ENCODE data around the gene OAS1.

Gene OAS1

GRCh38 chr12:112936264-112936663 is 29.5 kb downstream of the OAS1 start:
- Histone ChIP-seq H3K4me1 (ENCODE audit: insufficient read depth, low read length) (peaks cover 6% of the 10 kb centered on the region; the same call in 1 of the 2 replicates), H3K9ac (ENCODE audit: low read depth, low read length) (no peak overlapping the region), H3K36me3 (ENCODE audit: insufficient read depth, low read length) (no peaks in the 10 kb centered on the region), H3K9me3 (ENCODE audit: control insufficient read depth, insufficient read depth, low read length) (no peaks in the 10 kb centered on the region)

DNA sequence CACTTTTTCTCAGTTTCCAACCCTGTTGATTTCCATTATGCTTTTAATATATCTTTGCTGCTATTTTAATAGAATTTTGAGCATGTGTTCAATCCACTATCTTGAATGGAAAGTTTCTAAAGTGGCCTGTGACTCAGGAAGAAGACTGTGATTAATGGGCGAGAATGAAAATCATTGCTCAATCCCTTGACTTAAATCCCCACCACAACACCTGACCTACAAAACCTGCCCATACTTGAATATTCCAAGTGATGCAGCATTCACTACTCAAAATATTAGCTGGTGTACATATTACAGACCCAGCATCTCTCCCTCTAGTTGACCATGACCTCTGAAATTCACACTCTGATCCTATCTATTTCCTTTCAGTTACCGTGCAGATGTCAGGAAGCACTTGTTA is 30.2 kb downstream of the OAS1 start:
- Histone ChIP-seq H3K36me3 (ENCODE audit: insufficient read depth, low read length) (no peaks in the 10 kb centered on the region), H3K9ac (ENCODE audit: low read depth, low read length) (no peak overlapping the region), H3K4me1 (ENCODE audit: insufficient read depth, low read length) (peaks cover 6% of the 10 kb centered on the region; the same call in 1 of the 2 replicates), H3K9me3 (ENCODE audit: control insufficient read depth, insufficient read depth, low read length) (no peaks in the 10 kb centered on the region)

- Histone ChIP-seq H3K4me1 (ENCODE audit: insufficient read depth, low read length) (no peaks in the 10 kb centered on the region), H3K9ac (ENCODE audit: low read depth, low read length) (peak within 1 kb of the TSS; percentile 64; the same call in 1 of the 2 replicates), H3K9me3 (ENCODE audit: control insufficient read depth, insufficient read depth, low read length) (no peaks in the 10 kb centered on the region)
Measured at GRCh38 chr12:112937741-112938719, 31.3 kb downstream of the OAS1 start, which contains the start of gene OAS3. Gene OAS3, plus strand, starts transcription at chr12:112938474. Its CDS starts 57 bp downstream, at chr12:112938531.

DNA sequence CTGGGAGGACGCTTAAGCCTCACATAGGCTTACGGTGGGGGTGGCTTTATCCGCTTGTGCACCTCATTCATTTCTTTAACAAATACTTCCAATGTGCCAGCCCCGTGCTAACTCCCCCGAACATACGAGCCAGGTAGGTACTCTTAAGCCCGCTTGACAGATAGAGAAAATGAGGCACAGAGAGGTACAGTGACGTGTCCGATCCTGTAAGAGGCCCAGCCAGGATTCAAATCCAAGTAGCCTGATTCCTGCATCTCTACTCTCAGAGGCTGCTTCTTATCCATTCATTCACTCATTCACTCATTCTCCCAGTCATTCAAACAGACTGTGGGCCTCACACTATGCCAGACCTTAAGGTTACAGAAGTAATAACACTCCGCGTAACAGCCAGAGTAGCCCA is 32.0 kb downstream of the OAS1 start:
- Histone ChIP-seq H3K9ac (ENCODE audit: low read depth, low read length) (peak overlapping the region; percentile 64; the same call in 1 of the 2 replicates), H3K9me3 (ENCODE audit: control insufficient read depth, insufficient read depth, low read length) (no peaks in the 10 kb centered on the region), H3K36me3 (ENCODE audit: insufficient read depth, low read length) (no peaks in the 10 kb centered on the region), H3K4me1 (ENCODE audit: insufficient read depth, low read length) (no peaks in the 10 kb centered on the region)

More at GRCh38 chr12:112937741-112938719, 31.3 kb downstream of the OAS1 start, which contains the start of gene OAS3:
- no peaks in the 10 kb centered on the region for H3K36me3 ChIP-seq (ENCODE audit: insufficient read depth, low read length)

- Histone ChIP-seq H3K9ac (ENCODE audit: low read depth, low read length) (no peak overlapping the region), H3K9me3 (ENCODE audit: control insufficient read depth, insufficient read depth, low read length) (no peaks in the 10 kb centered on the region), H3K4me1 (ENCODE audit: insufficient read depth, low read length) (no peaks in the 10 kb centered on the region), H3K36me3 (ENCODE audit: insufficient read depth, low read length) (no peaks in the 10 kb centered on the region)
Measured at GRCh38 chr12:112939761-112940381, 33.1 kb downstream of the OAS1 start.

DNA sequence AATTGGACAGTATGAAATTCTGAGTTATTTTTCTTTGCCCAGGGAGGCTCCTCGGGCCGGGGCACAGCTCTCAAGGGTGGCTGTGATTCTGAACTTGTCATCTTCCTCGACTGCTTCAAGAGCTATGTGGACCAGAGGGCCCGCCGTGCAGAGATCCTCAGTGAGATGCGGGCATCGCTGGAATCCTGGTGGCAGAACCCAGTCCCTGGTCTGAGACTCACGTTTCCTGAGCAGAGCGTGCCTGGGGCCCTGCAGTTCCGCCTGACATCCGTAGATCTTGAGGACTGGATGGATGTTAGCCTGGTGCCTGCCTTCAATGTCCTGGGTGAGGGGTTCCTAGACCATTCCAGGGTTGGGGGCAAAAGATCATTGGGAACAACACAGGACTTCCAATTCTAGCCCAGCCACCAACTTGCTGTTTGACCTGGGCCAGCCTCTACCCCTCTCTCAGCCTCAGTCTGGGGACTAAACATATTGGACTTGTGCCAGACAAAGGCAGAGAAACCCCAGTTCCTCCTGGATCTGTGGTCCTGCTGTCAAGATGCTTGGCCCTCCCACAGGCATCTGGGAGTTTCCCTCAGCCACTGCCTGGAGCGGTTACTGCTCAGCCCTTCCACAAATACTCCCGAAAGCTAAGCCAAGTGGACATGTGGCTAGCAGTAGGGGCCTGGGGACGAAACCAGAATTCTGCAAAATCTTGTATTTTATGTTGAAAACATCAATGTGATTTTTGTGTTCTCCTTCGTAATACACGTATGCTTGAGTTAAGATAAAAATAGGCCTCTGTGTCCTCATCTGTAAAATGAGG is 35.0 kb downstream of the OAS1 start:
- Histone ChIP-seq H3K9me3 (ENCODE audit: control insufficient read depth, insufficient read depth, low read length) (no peaks in the 10 kb centered on the region), H3K36me3 (ENCODE audit: insufficient read depth, low read length) (no peaks in the 10 kb centered on the region), H3K9ac (ENCODE audit: low read depth, low read length) (no peak overlapping the region), H3K4me1 (ENCODE audit: insufficient read depth, low read length) (no peaks in the 10 kb centered on the region)

GRCh38 chr12:112942572-112942971 is 35.8 kb downstream of the OAS1 start:
- H3K9ac ChIP-seq (ENCODE audit: low read depth, low read length) = no peak overlapping the region
- no peaks in the 10 kb centered on the region for H3K4me1 ChIP-seq (ENCODE audit: insufficient read depth, low read length)
- H3K9me3 ChIP-seq (ENCODE audit: control insufficient read depth, insufficient read depth, low read length) = no peaks in the 10 kb centered on the region
- H3K36me3 ChIP-seq (ENCODE audit: insufficient read depth, low read length) = no peaks in the 10 kb centered on the region

- Histone ChIP-seq H3K36me3 (ENCODE audit: insufficient read depth, low read length) (no peaks in the 10 kb centered on the region), H3K4me1 (ENCODE audit: insufficient read depth, low read length) (no peaks in the 10 kb centered on the region), H3K9me3 (ENCODE audit: control insufficient read depth, insufficient read depth, low read length) (no peaks in the 10 kb centered on the region), H3K9ac (ENCODE audit: low read depth, low read length) (no peak overlapping the region)
Measured at GRCh38 chr12:112944024-112944690, 37.4 kb downstream of the OAS1 start.

DNA sequence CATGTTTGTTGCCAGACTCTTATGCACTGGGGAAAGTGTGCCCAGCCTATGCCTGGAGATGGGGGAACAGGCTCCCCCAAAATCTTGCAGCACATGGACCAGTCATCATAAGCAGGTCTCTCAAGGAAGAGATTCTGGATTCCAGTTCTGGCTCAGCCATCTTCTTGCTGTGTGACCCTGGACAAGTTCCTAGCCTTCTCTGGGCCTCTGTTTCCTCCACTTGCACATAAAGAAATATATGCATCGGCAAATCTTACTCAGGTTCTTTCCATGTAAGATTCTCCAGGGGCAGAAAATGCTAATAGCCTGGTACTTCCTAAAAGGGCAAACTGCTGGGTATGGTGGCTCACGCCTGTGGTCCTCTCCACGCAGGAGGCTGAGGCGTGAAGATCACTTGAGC is 38.8 kb downstream of the OAS1 start:
- Histone ChIP-seq H3K9ac (ENCODE audit: low read depth, low read length) (no peak overlapping the region), H3K9me3 (ENCODE audit: control insufficient read depth, insufficient read depth, low read length) (no peaks in the 10 kb centered on the region), H3K36me3 (ENCODE audit: insufficient read depth, low read length) (no peaks in the 10 kb centered on the region), H3K4me1 (ENCODE audit: insufficient read depth, low read length) (no peaks in the 10 kb centered on the region)

- H3K9me3 ChIP-seq (ENCODE audit: control insufficient read depth, insufficient read depth, low read length) = no peaks in the 10 kb centered on the region
- no peaks in the 10 kb centered on the region for H3K4me1 ChIP-seq (ENCODE audit: insufficient read depth, low read length)
- H3K36me3 ChIP-seq (ENCODE audit: insufficient read depth, low read length) = no peaks in the 10 kb centered on the region
- no peak overlapping the region for H3K9ac ChIP-seq (ENCODE audit: low read depth, low read length)
Measured at GRCh38 chr12:112946236-112947000, 39.7 kb downstream of the OAS1 start.

DNA sequence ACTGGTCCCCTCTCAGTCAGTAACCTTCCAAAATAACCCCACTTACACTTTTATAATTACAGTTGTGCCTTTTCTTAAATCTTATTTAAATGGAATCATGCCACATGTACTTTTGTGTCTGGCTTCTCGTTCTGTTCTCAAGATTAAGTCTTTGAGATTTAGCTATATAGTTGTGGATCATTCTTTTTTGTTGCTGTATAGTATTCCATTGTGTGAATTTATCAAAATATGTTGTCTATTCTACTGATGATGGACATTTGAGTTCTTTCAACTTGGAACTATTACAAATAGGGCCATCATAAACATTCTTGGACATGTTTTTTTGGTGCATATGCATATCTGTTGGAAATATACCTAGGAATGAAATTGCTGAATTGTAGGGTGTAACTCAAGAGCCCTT is 40.6 kb downstream of the OAS1 start:
- Histone ChIP-seq H3K9me3 (ENCODE audit: control insufficient read depth, insufficient read depth, low read length) (no peaks in the 10 kb centered on the region), H3K36me3 (ENCODE audit: insufficient read depth, low read length) (no peaks in the 10 kb centered on the region), H3K9ac (ENCODE audit: low read depth, low read length) (no peak overlapping the region), H3K4me1 (ENCODE audit: insufficient read depth, low read length) (no peaks in the 10 kb centered on the region)

GRCh38 chr12:112947761-112948160 is 41.0 kb downstream of the OAS1 start:
- Histone ChIP-seq H3K9ac (ENCODE audit: low read depth, low read length) (no peak overlapping the region), H3K36me3 (ENCODE audit: insufficient read depth, low read length) (no peaks in the 10 kb centered on the region), H3K9me3 (ENCODE audit: control insufficient read depth, insufficient read depth, low read length) (no peaks in the 10 kb centered on the region), H3K4me1 (ENCODE audit: insufficient read depth, low read length) (no peaks in the 10 kb centered on the region)

GRCh38 chr12:112948806-112949205 is 42.0 kb downstream of the OAS1 start:
- H3K4me1 ChIP-seq (ENCODE audit: insufficient read depth, low read length) = no peaks in the 10 kb centered on the region
- H3K9me3 ChIP-seq (ENCODE audit: control insufficient read depth, insufficient read depth, low read length) = no peaks in the 10 kb centered on the region
- no peaks in the 10 kb centered on the region for H3K36me3 ChIP-seq (ENCODE audit: insufficient read depth, low read length)
- H3K9ac ChIP-seq (ENCODE audit: low read depth, low read length) = no peak overlapping the region

Measured in ES-I3 (cell line).